GM12878 (cell line): ENCODE data around the gene CDKL5. TPM values are rescaled to one million over a fixed set of nuclear protein-coding genes. Genes with fewer than 3 reads are reported as not detected.

Experiments
- ATAC-seq: fragments of 200-7000 bp; cut with Tn5 transposase; 3 replicates; pipeline ENCODE4 v1.9.1; 2020; ENCODE audit warnings: mild to moderate bottlenecking, moderate library complexity
- BruUV-seq: library from RNA; stranded (reverse); fragments of 400-500 nt; replicated peaks from 2 replicates; lab custom pipeline; 2021; lab: Mats Ljungman, UMichigan
- CTCF ChIA-PET: fragments of 300-600 bp; sonication (Branson Sonifier 250); formaldehyde crosslinking; extraction: SDS; loops from one replicate; lab custom pipeline; 2021; ENCODE audit warnings: inconsistent platforms; lab: Yijun Ruan, JAX
- POLR2A ChIA-PET: fragments of 350-600 bp; formaldehyde crosslinking; extraction: SDS; loops from one replicate; lab custom pipeline; 2021; ENCODE audit warnings: inconsistent platforms; lab: Charles Lee
- RAD21 ChIA-PET: fragments of 300-600 bp; sonication (Branson Sonifier 250); formaldehyde crosslinking; loops from one replicate; lab custom pipeline; 2023; ENCODE audit warnings: antibody characterized with exemption; ENCODE audit not compliant: unreplicated experiment; lab: Charles Lee
- SMC1A ChIA-PET: fragments of 300-600 bp; sonication (Branson Sonifier 250); formaldehyde crosslinking; loops from one replicate; lab custom pipeline; 2023; ENCODE audit not compliant: unreplicated experiment, uncharacterized antibody; lab: Charles Lee
- DNase-seq: peaks from one replicate; pipeline ENCODE4 v3.0.0-alpha.2; 2011; ENCODE audit warnings: low read depth, low spot score
- FAIRE-seq: peaks from 3 replicates; lab custom pipeline; 2011; peaks lifted over from hg19 to GRCh38; lab: Jason Lieb, UNC
- H2AFZ ChIP-seq: 2 replicates; pipeline ENCODE4 v1.6.0; 2011; ENCODE audit warnings: low read depth, low read length, control low read depth; ENCODE audit not compliant: control insufficient read depth
- H3K27ac ChIP-seq: 2 replicates; pipeline ENCODE4 v1.5.1; 2011; ENCODE audit warnings: control low read depth; ENCODE audit not compliant: control insufficient read depth, insufficient read depth
- H3K27me3 ChIP-seq, 2 experiments: replicated peaks in 1 of 2; 2 replicates each; pipeline versions ENCODE4 v1.6.0 to v1.6.1; 2011; ENCODE audit warnings: low read length in 1 of 2; ENCODE audit not compliant: control insufficient read depth in 2 of 2, insufficient read depth in 2 of 2
- H3K36me3 ChIP-seq, 2 experiments: 2 replicates each; pipeline ENCODE4 v1.5.1; 2011; ENCODE audit warnings: low read length in 1 of 2; ENCODE audit not compliant: control insufficient read depth in 2 of 2, insufficient read depth in 2 of 2
- H3K4me1 ChIP-seq: 2 replicates; pipeline ENCODE4 v1.6.1; 2011; ENCODE audit warnings: mild to moderate bottlenecking, low read length, moderate library complexity, mixed read lengths; ENCODE audit not compliant: control insufficient read depth, insufficient read depth
- H3K4me2 ChIP-seq: 2 replicates; pipeline ENCODE4 v1.6.0; 2011; ENCODE audit warnings: control low read depth; ENCODE audit not compliant: control insufficient read depth, insufficient read depth
- H3K4me3 ChIP-seq: fragments of 200-600 bp; sonication (generic); 2 replicates; pipeline ENCODE4 v1.5.1; 2016
- H3K79me2 ChIP-seq: 2 replicates; pipeline ENCODE4 v1.6.0; 2011; ENCODE audit warnings: low read length; ENCODE audit not compliant: control insufficient read depth, insufficient read depth
- H3K9ac ChIP-seq: 2 replicates; pipeline ENCODE4 v1.8.0; 2011; ENCODE audit warnings: low read length, control low read depth, mixed read lengths; ENCODE audit not compliant: control insufficient read depth, insufficient read depth
- H3K9me3 ChIP-seq: replicated peaks from 3 replicates; pipeline ENCODE4 v1.5.1; 2011; ENCODE audit warnings: mild to moderate bottlenecking, low read length; ENCODE audit not compliant: control insufficient read depth, insufficient read depth
- H4K20me1 ChIP-seq: 2 replicates; pipeline ENCODE4 v1.6.0; 2011; ENCODE audit not compliant: control insufficient read depth, insufficient read depth
- JUND ChIP-seq: IDR thresholded peaks from 2 replicates; pipeline ENCODE4 v1.6.1; 2012; ENCODE audit warnings: low read depth, mild to moderate bottlenecking, low read length, improper control_type of control experiment, moderate library complexity
- KAT2A ChIP-seq: conservative IDR thresholded peaks from 2 replicates; pipeline ENCODE4 v1.6.1; 2011; ENCODE audit warnings: low read depth, low read length; ENCODE audit not compliant: control insufficient read depth
- MEF2A ChIP-seq: IDR thresholded peaks from 2 replicates; pipeline ENCODE4 v1.6.1; 2011; ENCODE audit warnings: low read depth, mild to moderate bottlenecking, low read length, moderate library complexity; ENCODE audit not compliant: insufficient read depth
- NR2C1 ChIP-seq: fragments of 450-650 bp; IDR thresholded peaks from 2 replicates; pipeline ENCODE4 v1.6.1; 2017; ENCODE audit warnings: antibody characterized with exemption, mild to moderate bottlenecking, moderate library complexity
- PAX5 ChIP-seq: IDR thresholded peaks from 2 replicates; pipeline ENCODE4 v1.6.1; 2011; ENCODE audit warnings: low read depth, low read length, borderline replicate concordance
- PAX8 ChIP-seq: fragments of 450-650 bp; IDR thresholded peaks from 2 replicates; pipeline ENCODE4 v1.6.1; 2017; ENCODE audit warnings: mild to moderate bottlenecking, moderate library complexity
- POLR2AphosphoS2 ChIP-seq: IDR thresholded peaks from 2 replicates; pipeline ENCODE4 v1.6.1; 2011; ENCODE audit warnings: low read depth, mild to moderate bottlenecking, low read length, improper control_type of control experiment, moderate library complexity
- POU2F2 ChIP-seq: IDR thresholded peaks from 3 replicates; pipeline ENCODE4 v1.6.1; 2011; ENCODE audit warnings: low read depth, mild to moderate bottlenecking, low read length, borderline replicate concordance
- RAD21 ChIP-seq: IDR thresholded peaks from 2 replicates; pipeline ENCODE4 v1.6.1; 2011; ENCODE audit warnings: mild to moderate bottlenecking, low read depth, low read length, moderate library complexity; ENCODE audit not compliant: insufficient read depth
- RUNX3 ChIP-seq: IDR thresholded peaks from 2 replicates; pipeline ENCODE4 v1.6.1; 2012; ENCODE audit warnings: low read length, inconsistent platforms
- SIN3A ChIP-seq: IDR thresholded peaks from 2 replicates; pipeline ENCODE4 v1.6.1; 2012; ENCODE audit warnings: low read depth, low read length, improper control_type of control experiment
- SUPT20H ChIP-seq: IDR thresholded peaks from 2 replicates; pipeline ENCODE4 v1.6.1; 2011; ENCODE audit warnings: low read depth, mild to moderate bottlenecking, low read length, moderate library complexity, borderline replicate concordance; ENCODE audit not compliant: control insufficient read depth
- TARDBP ChIP-seq: IDR thresholded peaks from 2 replicates; pipeline ENCODE4 v1.6.1; 2016; ENCODE audit warnings: borderline replicate concordance
- TBL1XR1 ChIP-seq: IDR thresholded peaks from 2 replicates; pipeline ENCODE4 v1.6.1; 2012; ENCODE audit warnings: low read depth, low read length, improper control_type of control experiment
- WGBS: methylation state at CpG from one replicate; pipeline ENCODE4 v1.1.6; 2016; ENCODE audit warnings: low lambda C conversion rate; ENCODE audit not compliant: insufficient replicate concordance, insufficient coverage; ENCODE audit errors: missing lambda C conversion rate; 5-methylcytosine and 5-hydroxymethylcytosine counted together
- in situ Hi-C: fragments of 300-500 bp; cut with MboI; formaldehyde crosslinking; loops from 9 replicates; pipeline ENCODE4 v1.14.3; 2018; ENCODE audit warnings: mixed read lengths
- intact Hi-C: fragments of 100-400 bp; cut with micrococcal nuclease; formaldehyde crosslinking; loops from one replicate; pipeline ENCODE4 v1.14.2; 2022; ENCODE audit not compliant: unreplicated experiment
- polyA plus RNA-seq, 11 experiments: library from polyadenylated mRNA; depleted of rRNA in 4 of 11; unstranded in 6 of 11; stranded (reverse) in 5 of 11; fragments of >200 nt; fragmentation: Nextera tagmentation in 4 of 11; fragmentation: Illumina TruSeq in 1 of 11; extraction: Ambion mirVana in 4 of 11; extraction: Trizol in 1 of 11; gene quantifications; 1 replicate in 1 of 11; 2 replicates in 10 of 11; pipeline versions ENCODE4 v1.2.1 to v1.2.3, GENCODE V29; 2011 to 2016; ENCODE audit warnings: inconsistent platforms in 2 of 11, missing spikeins in 2 of 11, low read depth in 1 of 11
- total RNA-seq, 4 experiments: library from RNA; depleted of rRNA in 3 of 4; stranded (reverse); fragments of >200 nt in 3 of 4; fragmentation: Illumina TruSeq in 1 of 4; extraction: Trizol in 1 of 4; gene quantifications; 2 replicates each; pipeline versions ENCODE4 v1.2.1 to v1.2.3, GENCODE V29; 2013 to 2021
- TF ChIP-seq, protein P1 (sequence below): fragments of 450-650 bp; IDR thresholded peaks from 2 replicates; pipeline ENCODE4 v1.6.1; 2017; ENCODE audit warnings: mild to moderate bottlenecking, low read depth, inconsistent platforms; ENCODE audit not compliant: poor library complexity, severe bottlenecking
- TF ChIP-seq, protein P2 (sequence below): fragments of 450-650 bp; conservative IDR thresholded peaks from 2 replicates; pipeline ENCODE4 v1.6.1; 2017; ENCODE audit warnings: mild to moderate bottlenecking, moderate library complexity
- TF ChIP-seq, protein P3 (sequence below): fragments of 450-650 bp; IDR thresholded peaks from 2 replicates; pipeline ENCODE4 v1.6.1; 2017; ENCODE audit warnings: mild to moderate bottlenecking

Gene CDKL5
- total and polyA plus RNA-seq, 10 of the 15 experiments (the other 5 are each of a cell fraction or from before 2014, with no cell fraction given), result 1.4 to 14.5 (median 6.3) TPM

DNA sequence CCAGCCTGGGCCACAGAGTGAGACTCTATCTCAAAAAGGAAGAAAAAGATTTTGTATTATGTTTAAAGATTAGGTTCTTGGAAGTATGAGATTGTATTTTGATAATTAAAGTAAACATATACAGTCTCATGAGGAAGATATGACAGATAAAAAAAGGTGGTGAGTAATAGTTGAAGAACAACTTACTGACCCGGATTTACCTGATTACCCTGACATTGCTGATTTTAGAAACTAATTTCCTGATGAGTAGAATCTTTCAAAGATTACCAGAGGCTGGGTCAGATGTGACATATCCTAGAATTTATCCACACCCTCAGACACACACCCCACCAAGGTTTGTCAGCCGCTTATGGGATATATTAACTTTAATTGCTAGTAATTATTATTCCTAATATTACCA lies 9.5 kb downstream of the CDKL5 start:
- CTCF ChIA-PET, result no interaction called here
- TF ChIP-seq PAX5 (no peak), SIN3A (no peak), KAT2A (no peak), POU2F2 (no peak), SUPT20H (no peak), TARDBP (no peak), NR2C1 (no peak), JUND (no peak), MEF2A (no peak), TBL1XR1 (no peak), RAD21 (no peak), PAX8 (no peak), POLR2AphosphoS2 (no peak), RUNX3 (no peak)
- TF ChIP-seq, protein P1, sequence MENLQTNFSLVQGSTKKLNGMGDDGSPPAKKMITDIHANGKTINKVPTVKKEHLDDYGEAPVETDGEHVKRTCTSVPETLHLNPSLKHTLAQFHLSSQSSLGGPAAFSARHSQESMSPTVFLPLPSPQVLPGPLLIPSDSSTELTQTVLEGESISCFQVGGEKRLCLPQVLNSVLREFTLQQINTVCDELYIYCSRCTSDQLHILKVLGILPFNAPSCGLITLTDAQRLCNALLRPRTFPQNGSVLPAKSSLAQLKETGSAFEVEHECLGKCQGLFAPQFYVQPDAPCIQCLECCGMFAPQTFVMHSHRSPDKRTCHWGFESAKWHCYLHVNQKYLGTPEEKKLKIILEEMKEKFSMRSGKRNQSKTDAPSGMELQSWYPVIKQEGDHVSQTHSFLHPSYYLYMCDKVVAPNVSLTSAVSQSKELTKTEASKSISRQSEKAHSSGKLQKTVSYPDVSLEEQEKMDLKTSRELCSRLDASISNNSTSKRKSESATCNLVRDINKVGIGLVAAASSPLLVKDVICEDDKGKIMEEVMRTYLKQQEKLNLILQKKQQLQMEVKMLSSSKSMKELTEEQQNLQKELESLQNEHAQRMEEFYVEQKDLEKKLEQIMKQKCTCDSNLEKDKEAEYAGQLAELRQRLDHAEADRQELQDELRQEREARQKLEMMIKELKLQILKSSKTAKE, result no peak
- TF ChIP-seq, protein P2, sequence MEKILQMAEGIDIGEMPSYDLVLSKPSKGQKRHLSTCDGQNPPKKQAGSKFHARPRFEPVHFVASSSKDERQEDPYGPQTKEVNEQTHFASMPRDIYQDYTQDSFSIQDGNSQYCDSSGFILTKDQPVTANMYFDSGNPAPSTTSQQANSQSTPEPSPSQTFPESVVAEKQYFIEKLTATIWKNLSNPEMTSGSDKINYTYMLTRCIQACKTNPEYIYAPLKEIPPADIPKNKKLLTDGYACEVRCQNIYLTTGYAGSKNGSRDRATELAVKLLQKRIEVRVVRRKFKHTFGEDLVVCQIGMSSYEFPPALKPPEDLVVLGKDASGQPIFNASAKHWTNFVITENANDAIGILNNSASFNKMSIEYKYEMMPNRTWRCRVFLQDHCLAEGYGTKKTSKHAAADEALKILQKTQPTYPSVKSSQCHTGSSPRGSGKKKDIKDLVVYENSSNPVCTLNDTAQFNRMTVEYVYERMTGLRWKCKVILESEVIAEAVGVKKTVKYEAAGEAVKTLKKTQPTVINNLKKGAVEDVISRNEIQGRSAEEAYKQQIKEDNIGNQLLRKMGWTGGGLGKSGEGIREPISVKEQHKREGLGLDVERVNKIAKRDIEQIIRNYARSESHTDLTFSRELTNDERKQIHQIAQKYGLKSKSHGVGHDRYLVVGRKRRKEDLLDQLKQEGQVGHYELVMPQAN, result no peak
- TF ChIP-seq, protein P3, sequence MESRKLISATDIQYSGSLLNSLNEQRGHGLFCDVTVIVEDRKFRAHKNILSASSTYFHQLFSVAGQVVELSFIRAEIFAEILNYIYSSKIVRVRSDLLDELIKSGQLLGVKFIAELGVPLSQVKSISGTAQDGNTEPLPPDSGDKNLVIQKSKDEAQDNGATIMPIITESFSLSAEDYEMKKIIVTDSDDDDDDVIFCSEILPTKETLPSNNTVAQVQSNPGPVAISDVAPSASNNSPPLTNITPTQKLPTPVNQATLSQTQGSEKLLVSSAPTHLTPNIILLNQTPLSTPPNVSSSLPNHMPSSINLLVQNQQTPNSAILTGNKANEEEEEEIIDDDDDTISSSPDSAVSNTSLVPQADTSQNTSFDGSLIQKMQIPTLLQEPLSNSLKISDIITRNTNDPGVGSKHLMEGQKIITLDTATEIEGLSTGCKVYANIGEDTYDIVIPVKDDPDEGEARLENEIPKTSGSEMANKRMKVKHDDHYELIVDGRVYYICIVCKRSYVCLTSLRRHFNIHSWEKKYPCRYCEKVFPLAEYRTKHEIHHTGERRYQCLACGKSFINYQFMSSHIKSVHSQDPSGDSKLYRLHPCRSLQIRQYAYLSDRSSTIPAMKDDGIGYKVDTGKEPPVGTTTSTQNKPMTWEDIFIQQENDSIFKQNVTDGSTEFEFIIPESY, result no peak

More for the DNA sequence above, 9.5 kb downstream of the CDKL5 start:
- ChIA-PET RAD21 (no interaction called here), SMC1A (no interaction called here), POLR2A (no interaction called here)
- in situ Hi-C loops (no loop called here), intact Hi-C loops (no loop called here)
- H3K27ac ChIP-seq, result no peak overlapping the region
- no peaks in the 10 kb centered on the region for H3K4me1 ChIP-seq
- H3K4me3 ChIP-seq, result no peak overlapping the region
- no peaks in the 10 kb centered on the region for H3K27me3 ChIP-seq
- BruUV-seq, result no TSS peak
- no peaks in the 10 kb centered on the region for H4K20me1 ChIP-seq
- H3K9ac ChIP-seq, result no peak overlapping the region
- no peaks in the 10 kb centered on the region for H3K79me2 ChIP-seq
- no peaks in the 10 kb centered on the region for H3K9me3 ChIP-seq
- ATAC-seq (no peak), DNase-seq (no peak), FAIRE-seq (no peak)
- no peak overlapping the region for H3K4me2 ChIP-seq
- 42% methylated on average over 2 of the region's 2 CpGs for WGBS
- no peak overlapping the region for H2AFZ ChIP-seq
- H3K36me3 ChIP-seq, result no peaks in the 10 kb centered on the region
